Measurements from ENCODE around the gene ASTL.

DNA sequence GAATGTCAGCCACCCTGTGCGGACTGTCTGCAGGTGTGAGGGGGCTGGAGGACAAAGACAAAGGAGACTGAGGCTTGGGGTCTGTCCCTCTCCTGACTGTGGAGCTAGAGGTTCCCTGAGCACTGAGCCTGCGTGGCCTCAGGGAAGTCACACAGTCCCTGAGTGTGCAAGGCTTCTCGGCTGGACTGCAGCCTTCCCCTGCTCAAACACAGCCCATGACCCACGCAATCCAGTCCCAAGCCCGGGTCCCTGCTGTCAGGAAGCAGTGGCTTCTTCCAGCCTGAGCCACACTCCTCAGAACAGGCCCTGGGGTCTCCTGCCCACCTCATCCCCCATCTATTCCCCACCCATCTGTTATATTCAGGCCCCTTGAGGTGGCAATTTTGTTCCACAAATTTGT, 2.7 kb downstream of the ASTL start:
- TF ChIP-seq, protein P1, sequence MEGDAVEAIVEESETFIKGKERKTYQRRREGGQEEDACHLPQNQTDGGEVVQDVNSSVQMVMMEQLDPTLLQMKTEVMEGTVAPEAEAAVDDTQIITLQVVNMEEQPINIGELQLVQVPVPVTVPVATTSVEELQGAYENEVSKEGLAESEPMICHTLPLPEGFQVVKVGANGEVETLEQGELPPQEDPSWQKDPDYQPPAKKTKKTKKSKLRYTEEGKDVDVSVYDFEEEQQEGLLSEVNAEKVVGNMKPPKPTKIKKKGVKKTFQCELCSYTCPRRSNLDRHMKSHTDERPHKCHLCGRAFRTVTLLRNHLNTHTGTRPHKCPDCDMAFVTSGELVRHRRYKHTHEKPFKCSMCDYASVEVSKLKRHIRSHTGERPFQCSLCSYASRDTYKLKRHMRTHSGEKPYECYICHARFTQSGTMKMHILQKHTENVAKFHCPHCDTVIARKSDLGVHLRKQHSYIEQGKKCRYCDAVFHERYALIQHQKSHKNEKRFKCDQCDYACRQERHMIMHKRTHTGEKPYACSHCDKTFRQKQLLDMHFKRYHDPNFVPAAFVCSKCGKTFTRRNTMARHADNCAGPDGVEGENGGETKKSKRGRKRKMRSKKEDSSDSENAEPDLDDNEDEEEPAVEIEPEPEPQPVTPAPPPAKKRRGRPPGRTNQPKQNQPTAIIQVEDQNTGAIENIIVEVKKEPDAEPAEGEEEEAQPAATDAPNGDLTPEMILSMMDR (IDR thresholded peaks at IDR 0.05; ENCODE audit: low read depth, low read length, missing input control): no peak
- TF ChIP-seq SP1 (IDR thresholded peaks at IDR 0.05) (no peak), YY1 (IDR thresholded peaks at IDR 0.05) (no peak), JUND (IDR thresholded peaks at IDR 0.05) (no peak)
- TF ChIP-seq, protein P2, sequence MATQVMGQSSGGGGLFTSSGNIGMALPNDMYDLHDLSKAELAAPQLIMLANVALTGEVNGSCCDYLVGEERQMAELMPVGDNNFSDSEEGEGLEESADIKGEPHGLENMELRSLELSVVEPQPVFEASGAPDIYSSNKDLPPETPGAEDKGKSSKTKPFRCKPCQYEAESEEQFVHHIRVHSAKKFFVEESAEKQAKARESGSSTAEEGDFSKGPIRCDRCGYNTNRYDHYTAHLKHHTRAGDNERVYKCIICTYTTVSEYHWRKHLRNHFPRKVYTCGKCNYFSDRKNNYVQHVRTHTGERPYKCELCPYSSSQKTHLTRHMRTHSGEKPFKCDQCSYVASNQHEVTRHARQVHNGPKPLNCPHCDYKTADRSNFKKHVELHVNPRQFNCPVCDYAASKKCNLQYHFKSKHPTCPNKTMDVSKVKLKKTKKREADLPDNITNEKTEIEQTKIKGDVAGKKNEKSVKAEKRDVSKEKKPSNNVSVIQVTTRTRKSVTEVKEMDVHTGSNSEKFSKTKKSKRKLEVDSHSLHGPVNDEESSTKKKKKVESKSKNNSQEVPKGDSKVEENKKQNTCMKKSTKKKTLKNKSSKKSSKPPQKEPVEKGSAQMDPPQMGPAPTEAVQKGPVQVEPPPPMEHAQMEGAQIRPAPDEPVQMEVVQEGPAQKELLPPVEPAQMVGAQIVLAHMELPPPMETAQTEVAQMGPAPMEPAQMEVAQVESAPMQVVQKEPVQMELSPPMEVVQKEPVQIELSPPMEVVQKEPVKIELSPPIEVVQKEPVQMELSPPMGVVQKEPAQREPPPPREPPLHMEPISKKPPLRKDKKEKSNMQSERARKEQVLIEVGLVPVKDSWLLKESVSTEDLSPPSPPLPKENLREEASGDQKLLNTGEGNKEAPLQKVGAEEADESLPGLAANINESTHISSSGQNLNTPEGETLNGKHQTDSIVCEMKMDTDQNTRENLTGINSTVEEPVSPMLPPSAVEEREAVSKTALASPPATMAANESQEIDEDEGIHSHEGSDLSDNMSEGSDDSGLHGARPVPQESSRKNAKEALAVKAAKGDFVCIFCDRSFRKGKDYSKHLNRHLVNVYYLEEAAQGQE (IDR thresholded peaks at IDR 0.05): no peak
- TF ChIP-seq, protein P3, sequence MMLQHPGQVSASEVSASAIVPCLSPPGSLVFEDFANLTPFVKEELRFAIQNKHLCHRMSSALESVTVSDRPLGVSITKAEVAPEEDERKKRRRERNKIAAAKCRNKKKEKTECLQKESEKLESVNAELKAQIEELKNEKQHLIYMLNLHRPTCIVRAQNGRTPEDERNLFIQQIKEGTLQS (IDR thresholded peaks at IDR 0.05): no peak

Data from liver (tissue), 3 donors.